DMS153 treated with DMSO at 0.1 percent for 48 hours (cell line): ENCODE results near the gene EGF.
A peak's percentile ranks its signal among the peaks of the same experiment; 100 is the strongest.

Experiments used
- DNase-seq: peaks from one replicate; lab custom pipeline; 2025; ENCODE audit not compliant: unreplicated experiment; lab: John Stamatoyannopoulos, UW

Gene EGF

GRCh38 chr4:109990261-109991257, 77.9 kb downstream of the EGF start:
- DNase-seq: no peak

GRCh38 chr4:109993116-109993515, 80.4 kb downstream of the EGF start:
- no peak for DNase-seq

- DNase-seq: no peak
Measured at GRCh38 chr4:109994415-109994827, 81.7 kb downstream of the EGF start.

GRCh38 chr4:109996526-109996925, 83.8 kb downstream of the EGF start:
- DNase-seq: no peak

- DNase-seq: peak; percentile 37
Measured at GRCh38 chr4:109998867-109999584, 86.3 kb downstream of the EGF start.

GRCh38 chr4:109999585-109999912, 86.9 kb downstream of the EGF start:
- no peak for DNase-seq

- DNase-seq: no peak
Measured at GRCh38 chr4:110002326-110002725, 89.6 kb downstream of the EGF start.

- DNase-seq: no peak
Measured at GRCh38 chr4:110003401-110004187, 90.9 kb downstream of the EGF start.

- no peak for DNase-seq
Measured at GRCh38 chr4:110004556-110004955, 91.9 kb downstream of the EGF start.

GRCh38 chr4:110005461-110006056, 92.9 kb downstream of the EGF start:
- peak; percentile 36 for DNase-seq

GRCh38 chr4:110007217-110007616, 94.5 kb downstream of the EGF start:
- DNase-seq: no peak

GRCh38 chr4:110008540-110008939, 95.9 kb downstream of the EGF start:
- no peak for DNase-seq

- no peak for DNase-seq
Measured at GRCh38 chr4:110009550-110009949, 96.9 kb downstream of the EGF start.

GRCh38 chr4:110010797-110011196, 98.1 kb downstream of the EGF start:
- DNase-seq: no peak

- no peak for DNase-seq
Measured at GRCh38 chr4:110012917-110013316, 100.2 kb downstream of the EGF start.

GRCh38 chr4:110014233-110014632, 101.5 kb downstream of the EGF start:
- DNase-seq: no peak

- DNase-seq: no peak
Measured at GRCh38 chr4:110019153-110019552, 106.5 kb downstream of the EGF start.

GRCh38 chr4:110020139-110020538, 107.5 kb downstream of the EGF start:
- DNase-seq: no peak

- no peak for DNase-seq
Measured at GRCh38 chr4:110020646-110021443, 108.2 kb downstream of the EGF start.

GRCh38 chr4:110022457-110022856, 109.8 kb downstream of the EGF start:
- DNase-seq: no peak
